ENCODE data around the gene ZDHHC14. TPM values are rescaled to one million over a fixed set of nuclear protein-coding genes. Genes with fewer than 3 reads are reported as not detected.
A peak's percentile ranks its signal among the peaks of the same experiment; 100 is the strongest.

Gene ZDHHC14
- total RNA-seq, 2 experiments from 2014 or later: 1.3 to 1.6 TPM

- no peak overlapping the region for H3K27ac ChIP-seq (ENCODE audit: low read depth in 1 of 2, low read length in 2 of 2)
- TF ChIP-seq CTCF (IDR thresholded peaks at IDR 0.05): no peak
- Mint-ChIP-seq H3K9me3 (no peaks in the 10 kb centered on the region), H3K36me3 (ENCODE audit: low read depth) (no peaks in the 10 kb centered on the region), H3K4me3 (no peak overlapping the region), H3K27me3 (no peaks in the 10 kb centered on the region), H3K27ac (peak overlapping the region; percentile 3), H3K4me1 (ENCODE audit: low read depth) (peaks cover 34% of the 10 kb centered on the region)
- DNase-seq (no peak), ATAC-seq (ENCODE audit: poor library complexity) (no peak)
- peaks cover 52% of the 10 kb centered on the region for H3K4me1 ChIP-seq (ENCODE audit: insufficient read depth, low read length)
- no peak overlapping the region for H3K4me3 ChIP-seq (ENCODE audit: low read length)
- ChIA-PET CTCF (no interaction called here), POLR2A (no interaction called here)
- H3K36me3 ChIP-seq (ENCODE audit: insufficient read depth, low read length): no peaks in the 10 kb centered on the region
- no peaks in the 10 kb centered on the region for H3K27me3 ChIP-seq (ENCODE audit: control insufficient read depth in 1 of 2, insufficient read depth in 2 of 2, low read length in 2 of 2)
- H3K9me3 ChIP-seq (ENCODE audit: control insufficient read depth in 1 of 2, insufficient read depth in 1 of 2, low read length in 2 of 2): no peaks in the 10 kb centered on the region
- intact Hi-C loops (cut with DNase I, micrococcal nuclease): no loop called here
Measured at GRCh38 chr6:157537556-157537955, 156.6 kb downstream of the ZDHHC14 start.

DNA sequence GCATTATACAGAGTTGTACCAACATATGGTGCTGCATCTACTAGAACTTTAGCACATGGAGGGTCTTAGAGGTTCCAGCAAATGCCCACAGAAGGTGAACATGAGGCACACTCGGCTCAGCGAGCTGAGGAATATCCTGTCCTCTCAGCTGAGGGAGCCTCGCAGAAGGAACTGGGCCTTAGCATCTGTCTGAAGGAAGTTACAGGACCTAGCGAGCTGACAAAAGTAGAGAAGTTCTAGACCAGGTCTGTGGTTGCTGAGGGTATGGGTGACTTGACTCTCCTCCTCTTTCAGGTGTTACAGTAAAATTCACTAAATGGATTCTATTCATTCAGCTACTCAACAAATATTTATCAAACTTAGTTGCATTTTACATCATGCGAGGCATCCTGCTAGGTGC is 157.2 kb downstream of the ZDHHC14 start:
- POLR2A ChIA-PET: no interaction called here
- Mint-ChIP-seq H3K4me3 (no peak overlapping the region), H3K9me3 (no peaks in the 10 kb centered on the region), H3K36me3 (ENCODE audit: low read depth) (no peaks in the 10 kb centered on the region), H3K27me3 (no peaks in the 10 kb centered on the region), H3K27ac (no peak overlapping the region), H3K4me1 (ENCODE audit: low read depth) (peaks cover 34% of the 10 kb centered on the region)
- Histone ChIP-seq H3K4me3 (ENCODE audit: low read length) (no peak overlapping the region), H3K27me3 (ENCODE audit: control insufficient read depth in 1 of 2, insufficient read depth in 2 of 2, low read length in 2 of 2) (no peaks in the 10 kb centered on the region), H3K36me3 (ENCODE audit: insufficient read depth, low read length) (no peaks in the 10 kb centered on the region), H3K4me1 (ENCODE audit: insufficient read depth, low read length) (peaks cover 51% of the 10 kb centered on the region), H3K27ac (ENCODE audit: low read depth in 1 of 2, low read length in 2 of 2) (no peak overlapping the region), H3K9me3 (ENCODE audit: control insufficient read depth in 1 of 2, insufficient read depth in 1 of 2, low read length in 2 of 2) (no peaks in the 10 kb centered on the region)
- CTCF ChIA-PET: no interaction called here
- no peak for ATAC-seq (ENCODE audit: poor library complexity)
- DNase-seq: no peak
- TF ChIP-seq CTCF (IDR thresholded peaks at IDR 0.05): no peak
- intact Hi-C loops (cut with DNase I, micrococcal nuclease): no loop called here

- POLR2A ChIA-PET: no interaction called here
- CTCF ChIA-PET: no interaction called here
- Histone ChIP-seq H3K4me1 (ENCODE audit: insufficient read depth, low read length) (peaks cover 47% of the 10 kb centered on the region), H3K27me3 (ENCODE audit: control insufficient read depth in 1 of 2, insufficient read depth in 2 of 2, low read length in 2 of 2) (no peaks in the 10 kb centered on the region), H3K27ac (ENCODE audit: low read depth in 1 of 2, low read length in 2 of 2) (no peak overlapping the region), H3K9me3 (ENCODE audit: control insufficient read depth in 1 of 2, insufficient read depth in 1 of 2, low read length in 2 of 2) (no peaks in the 10 kb centered on the region), H3K4me3 (ENCODE audit: low read length) (no peak overlapping the region), H3K36me3 (ENCODE audit: insufficient read depth, low read length) (no peaks in the 10 kb centered on the region)
- no peaks in the 10 kb centered on the region for H3K27me3 Mint-ChIP-seq
- H3K36me3 Mint-ChIP-seq (ENCODE audit: low read depth): no peaks in the 10 kb centered on the region
- H3K4me3 Mint-ChIP-seq: no peak overlapping the region
- TF ChIP-seq CTCF (IDR thresholded peaks at IDR 0.05): no peak
- H3K9me3 Mint-ChIP-seq: no peaks in the 10 kb centered on the region
- H3K4me1 Mint-ChIP-seq (ENCODE audit: low read depth): peaks cover 34% of the 10 kb centered on the region
- ATAC-seq (ENCODE audit: poor library complexity) (no peak), DNase-seq (no peak)
- H3K27ac Mint-ChIP-seq: no peak overlapping the region
- intact Hi-C loops (cut with DNase I, micrococcal nuclease): no loop called here
Measured at GRCh38 chr6:157538698-157539097, 157.7 kb downstream of the ZDHHC14 start.
